ENCODE data around the gene CDC42EP5.

Gene CDC42EP5

GRCh38 chr19:54424660-54425381, 48.3 kb downstream of the CDC42EP5 start:
- DNase-seq, result no peak

- DNase-seq, result no peak
These were observed 48.9 kb downstream of the CDC42EP5 start for GRCh38 chr19:54424201-54424600.

DNA sequence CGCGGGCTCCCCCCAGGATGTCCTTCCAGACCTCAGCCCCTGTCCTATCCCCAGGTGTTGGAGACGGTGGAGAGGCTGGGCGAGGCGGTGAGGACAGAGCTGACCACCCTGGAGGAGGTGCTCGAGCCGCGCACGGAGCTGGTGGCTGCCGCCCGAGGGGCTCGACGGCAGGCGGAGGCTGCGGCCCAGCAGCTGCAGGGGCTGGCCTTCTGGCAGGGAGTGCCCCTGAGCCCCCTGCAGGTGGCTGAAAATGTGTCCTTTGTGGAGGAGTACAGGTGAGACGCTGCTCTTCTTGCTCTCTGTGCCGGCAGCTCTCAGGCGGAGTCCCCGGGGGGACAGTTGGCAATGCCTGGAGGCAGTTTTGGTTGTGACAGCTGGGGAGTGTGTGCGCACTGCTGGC, 51.0 kb downstream of the CDC42EP5 start:
- no peak for DNase-seq

- no peak for DNase-seq
These were observed 51.6 kb downstream of the CDC42EP5 start for GRCh38 chr19:54421521-54421920.

GRCh38 chr19:54421169-54421516, 52.0 kb downstream of the CDC42EP5 start:
- no peak for DNase-seq

DNA sequence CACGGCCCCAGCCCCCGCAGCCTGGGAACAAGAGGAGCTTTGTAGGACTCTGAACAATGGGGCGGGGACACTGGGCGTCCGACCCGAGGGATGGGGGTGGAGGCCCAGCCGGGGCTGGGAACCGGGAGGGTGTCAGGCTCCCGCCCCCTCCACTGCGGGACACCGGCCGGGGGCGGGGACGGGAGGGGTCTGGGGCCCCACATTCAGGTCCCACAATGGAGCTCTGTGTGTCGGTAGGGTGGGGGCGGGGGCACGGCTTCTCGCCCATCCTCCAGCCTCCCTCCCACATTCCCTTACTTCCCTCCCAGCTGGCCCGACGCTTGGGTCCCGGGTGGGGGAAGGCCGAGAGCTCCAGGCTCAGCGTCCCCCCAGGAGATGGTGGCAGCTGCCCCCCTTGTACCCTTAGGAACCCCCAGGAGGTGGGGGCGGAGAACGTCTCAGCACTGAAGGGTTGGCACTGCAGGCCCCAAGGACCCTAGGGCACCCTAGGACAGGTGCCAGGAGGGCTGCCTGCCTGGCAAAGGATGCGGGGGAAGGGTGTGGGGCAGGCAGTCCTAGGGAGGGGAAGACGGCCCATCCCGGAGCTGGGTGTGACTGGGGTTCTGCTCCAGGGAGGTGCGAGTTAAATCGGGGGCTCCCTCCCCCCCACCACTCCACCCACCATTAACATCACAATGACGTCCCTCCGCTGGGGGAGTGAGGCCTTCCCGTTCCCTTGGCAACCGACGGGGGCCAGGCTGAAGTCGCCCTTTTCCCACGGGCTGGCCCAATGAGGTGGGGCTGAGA, 52.5 kb downstream of the CDC42EP5 start:
- DNase-seq, result no peak

- no peak for DNase-seq
These were observed 53.1 kb downstream of the CDC42EP5 start for GRCh38 chr19:54420068-54420382.

DNA sequence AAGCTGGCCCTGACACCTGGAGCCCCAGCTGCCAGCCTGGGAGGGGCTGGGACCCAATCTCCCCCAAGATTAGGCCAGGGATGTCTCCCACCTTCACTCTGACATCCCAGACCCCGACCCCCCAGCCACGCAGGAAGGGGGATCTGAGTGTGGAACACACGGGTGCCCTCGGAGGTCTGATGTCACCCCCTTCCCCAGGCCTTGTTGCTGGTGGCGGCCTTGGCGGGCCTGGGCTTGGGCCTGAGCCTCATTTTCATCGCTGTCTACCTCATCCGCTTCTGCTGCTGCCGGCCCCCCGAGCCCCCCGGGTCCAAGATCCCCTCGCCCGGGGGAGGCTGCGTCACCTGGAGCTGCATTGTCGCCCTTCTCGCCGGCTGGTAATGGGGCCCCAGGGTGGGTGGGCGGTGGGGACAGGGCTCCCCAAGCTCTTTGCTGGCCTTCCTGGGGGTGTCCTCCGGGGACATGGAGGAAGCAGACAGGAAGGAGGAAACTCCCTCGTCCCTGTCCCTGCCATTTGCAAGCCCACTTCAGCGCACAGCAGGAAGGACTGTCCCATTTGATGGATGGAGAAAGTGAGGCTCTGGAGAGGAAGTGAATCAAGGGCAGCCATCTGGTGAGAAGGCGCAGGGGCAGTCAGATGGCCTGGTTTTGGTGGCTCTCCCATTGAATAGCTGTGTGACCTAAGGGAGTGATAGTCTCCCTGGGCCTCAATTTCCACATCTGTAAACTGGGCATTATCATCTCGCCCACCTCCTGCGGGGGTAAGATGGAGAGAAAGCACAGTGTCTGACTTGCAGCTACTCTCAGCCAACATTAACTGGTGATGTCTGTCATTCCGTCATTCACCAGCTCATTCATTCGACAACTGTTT, 53.9 kb downstream of the CDC42EP5 start:
- DNase-seq, result no peak

- DNase-seq, result no peak
These were observed 54.8 kb downstream of the CDC42EP5 start for GRCh38 chr19:54418030-54418929.

DNA sequence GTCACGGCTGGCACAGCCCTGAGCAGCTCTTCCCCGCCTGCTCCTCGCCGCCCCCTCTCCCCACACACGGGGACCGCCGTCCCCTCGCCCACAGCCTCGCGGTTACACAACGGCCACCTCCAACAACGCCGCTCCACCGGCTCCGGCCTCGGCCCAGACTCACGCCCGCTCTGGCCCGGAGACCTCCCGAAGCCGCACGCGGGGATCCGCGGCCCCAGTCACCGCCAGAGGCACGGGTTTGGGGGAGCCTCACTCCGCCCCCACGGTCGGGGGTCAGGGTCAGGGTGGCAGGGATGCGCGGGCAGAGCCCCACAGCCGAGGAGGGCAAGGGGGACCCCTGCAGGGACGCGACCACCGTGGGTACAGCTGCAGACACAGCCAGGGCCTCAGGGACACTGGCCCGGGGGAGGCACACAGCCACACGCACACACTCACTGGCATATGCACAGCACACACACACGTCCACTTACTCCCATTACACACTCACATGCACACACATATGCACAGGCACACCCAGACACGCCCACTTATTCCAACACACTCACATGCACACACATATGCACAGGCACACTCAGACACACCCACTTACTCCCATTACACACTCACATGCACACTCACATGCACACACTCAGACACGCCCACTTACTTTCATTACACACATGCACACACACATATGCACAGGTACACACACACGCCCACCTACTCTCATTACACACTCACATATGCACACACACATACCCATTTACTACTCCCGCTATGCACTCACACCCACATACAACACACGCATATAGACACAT, 56.2 kb downstream of the CDC42EP5 start:
- DNase-seq, result no peak

- no peak for DNase-seq
These were observed 57.0 kb downstream of the CDC42EP5 start for GRCh38 chr19:54415901-54416673.

GRCh38 chr19:54415208-54415900, 57.7 kb downstream of the CDC42EP5 start, which contains the start of gene TTYH1:
Gene TTYH1 (plus strand): TSS chr19:54415464. CDS start chr19:54415553, 89 bp downstream.
- no peak for DNase-seq
